ENCODE data around the gene PRR5L.
A peak's percentile ranks its signal among the peaks of the same experiment; 100 is the strongest.
"Not testable (repeated sequence)": the region's sequence is repeated elsewhere in the genome, so short reads cannot be mapped to it uniquely, and the experiment has no call there.

Gene PRR5L

GRCh38 chr11:36509694-36510593 lies 213.9 kb downstream of the PRR5L start, which contains the start of gene TRAF6:
TRAF6 (minus strand) TSS chr11:36510272; CDS start chr11:36501515, 8,757 bp downstream.
- DNase-seq = peak; percentile 86

GRCh38 chr11:36510594-36510942 lies 214.5 kb downstream of the PRR5L start:
- no peak for DNase-seq

DNA sequence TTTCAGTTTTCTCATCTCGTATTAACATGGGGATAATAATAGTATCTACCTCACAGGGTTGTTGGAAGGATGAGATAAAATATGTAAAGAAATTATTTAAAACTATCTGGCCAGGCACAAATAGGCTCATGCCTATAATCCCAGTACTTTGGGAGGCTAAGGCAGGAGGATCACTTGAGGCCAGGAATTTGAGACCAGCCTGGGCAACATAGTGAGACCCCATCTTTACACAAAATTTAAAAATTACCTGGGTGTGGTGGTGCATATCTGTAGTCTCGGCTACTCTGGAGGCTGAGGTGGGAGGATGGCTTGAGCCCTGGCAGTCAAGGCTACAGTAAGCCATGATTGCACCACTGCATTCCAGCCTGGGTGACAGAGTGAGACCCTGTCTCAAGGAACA lies 215.0 kb downstream of the PRR5L start:
- not testable (repeated sequence) for DNase-seq

DNA sequence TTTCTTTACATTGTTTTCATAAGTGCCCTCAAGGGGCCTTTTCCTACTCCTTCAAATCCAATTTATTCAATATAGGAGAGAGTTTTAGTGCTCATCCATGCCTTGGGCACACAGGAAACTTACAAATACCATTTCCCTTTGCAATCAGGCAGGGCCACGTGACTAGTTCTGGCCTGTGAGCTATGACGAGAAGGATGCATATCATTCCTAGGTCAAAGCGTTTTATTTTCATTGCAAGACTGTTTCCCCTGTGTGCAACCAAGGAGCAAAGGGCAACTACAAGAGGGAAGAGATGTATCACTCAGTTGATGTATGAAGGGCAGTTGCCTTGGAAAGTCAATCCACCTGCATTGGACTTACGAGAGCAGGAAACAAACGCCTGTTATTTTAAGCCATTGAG lies 215.9 kb downstream of the PRR5L start:
- DNase-seq = no peak

GRCh38 chr11:36513965-36514364 lies 217.9 kb downstream of the PRR5L start:
- DNase-seq = no peak
